Esophagus squamous epithelium (tissue), 4 donors: ENCODE measurements around the gene RPL3.

Experiments
- CTCF ChIP-seq, 6 experiments: fragments of 450-650 bp in 4 of 6; fragments of 200-600 bp in 2 of 6; sonication (generic) in 2 of 6; IDR thresholded peaks; one replicate each; pipeline ENCODE4 v1.5.1; 2016 to 2019; ENCODE audit warnings: antibody characterized with exemption in 6 of 6, mild to moderate bottlenecking in 4 of 6, moderate library complexity in 4 of 6
- POLR2A ChIP-seq, 4 donors: fragments of 450-650 bp; IDR thresholded peaks; one replicate each; pipeline ENCODE4 v1.6.1; 2017; ENCODE audit warnings: antibody characterized with exemption in 4 of 4, mild to moderate bottlenecking in 4 of 4, moderate library complexity in 3 of 4

GRCh38 chr22:39300186-39300830 is 19.1 kb downstream of the RPL3 start:
- TF ChIP-seq CTCF (IDR thresholded peaks at IDR 0.05) (no peak), POLR2A (IDR thresholded peaks at IDR 0.05) (peak in 1 of 4 donors; percentile 2)
